Stomach smooth muscle (tissue), 2 donors: ENCODE results near the gene DNAJC13.

Source experiments
- H3K27ac ChIP-seq: one replicate; pipeline ENCODE4 v1.7.0; 2013; ENCODE audit warnings: mild to moderate bottlenecking, low read length, inconsistent platforms
- H3K27me3 ChIP-seq, 2 donors: one replicate each; pipeline ENCODE4 v1.7.0; 2013; ENCODE audit warnings: low read length in 2 of 2; ENCODE audit not compliant: insufficient read depth in 2 of 2, control insufficient read depth in 1 of 2
- H3K36me3 ChIP-seq, 2 donors: one replicate each; pipeline ENCODE4 v1.7.0; 2013; ENCODE audit warnings: low read length in 2 of 2; ENCODE audit not compliant: control insufficient read depth in 2 of 2, insufficient read depth in 2 of 2
- H3K4me1 ChIP-seq: one replicate; pipeline ENCODE4 v1.7.0; 2013; ENCODE audit warnings: low read length; ENCODE audit not compliant: control insufficient read depth, insufficient read depth
- H3K4me3 ChIP-seq, 2 donors: one replicate each; pipeline ENCODE4 v1.7.0; 2013; ENCODE audit warnings: low read length in 2 of 2
- H3K9ac ChIP-seq, 2 donors: one replicate each; pipeline ENCODE4 v1.7.0; 2013; ENCODE audit warnings: low read length in 2 of 2, mild to moderate bottlenecking in 1 of 2
- H3K9me3 ChIP-seq, 2 donors: one replicate each; pipeline ENCODE4 v1.7.0; 2013; ENCODE audit warnings: low read length in 2 of 2; ENCODE audit not compliant: control insufficient read depth in 2 of 2
- donor health status: healthy.
- donor health status: Pancreatic carcinoma.

The DNAJC13 gene

DNA sequence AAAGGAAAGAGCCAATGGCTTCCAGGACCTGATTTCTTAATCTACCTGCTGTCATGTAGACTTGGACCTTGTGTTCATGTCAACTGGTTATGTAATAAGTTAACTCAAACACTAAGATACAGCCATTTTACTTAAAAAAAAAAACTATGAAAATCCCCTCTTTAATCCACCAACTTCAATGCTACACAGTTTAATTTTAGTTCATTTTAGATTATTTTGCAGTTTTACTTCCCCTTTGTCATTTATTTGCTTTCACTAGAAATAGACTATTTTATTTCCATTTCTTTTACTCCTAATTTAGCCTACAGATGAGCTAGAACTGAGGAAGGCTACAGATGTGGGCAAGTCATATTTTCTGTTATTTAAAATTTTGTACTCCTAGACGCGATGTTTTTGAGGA is 10.7 kb upstream of the DNAJC13 start:
- Histone ChIP-seq H3K27ac (no peak overlapping the region), H3K4me3 (no peak overlapping the region), H3K9ac (no peak overlapping the region), H3K27me3 (no peaks in the 10 kb centered on the region), H3K36me3 (no peaks in the 10 kb centered on the region), H3K4me1 (no peaks in the 10 kb centered on the region), H3K9me3 (no peaks in the 10 kb centered on the region)

DNA sequence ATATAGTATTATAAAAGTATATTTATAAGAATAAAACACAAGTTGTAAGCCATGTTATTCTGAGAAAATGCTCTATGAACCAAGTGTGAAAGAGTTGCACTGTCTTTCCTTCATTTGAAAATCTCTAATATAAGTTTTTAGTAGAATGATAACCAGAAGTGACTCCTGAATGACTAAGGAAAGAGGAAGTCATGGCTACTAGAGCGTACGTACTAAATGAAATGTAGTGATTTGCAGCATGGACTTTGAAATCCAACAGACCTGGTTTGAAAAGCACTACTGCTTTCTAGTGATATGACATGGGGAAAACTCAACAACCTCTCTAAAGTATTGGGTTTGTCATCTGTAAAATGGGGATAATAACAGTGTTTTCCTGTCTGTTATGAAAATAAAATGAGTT is 10.3 kb upstream of the DNAJC13 start:
- Histone ChIP-seq H3K27me3 (no peaks in the 10 kb centered on the region), H3K27ac (no peak overlapping the region), H3K9me3 (no peaks in the 10 kb centered on the region), H3K36me3 (no peaks in the 10 kb centered on the region), H3K9ac (no peak overlapping the region), H3K4me3 (no peak overlapping the region), H3K4me1 (no peaks in the 10 kb centered on the region)

DNA sequence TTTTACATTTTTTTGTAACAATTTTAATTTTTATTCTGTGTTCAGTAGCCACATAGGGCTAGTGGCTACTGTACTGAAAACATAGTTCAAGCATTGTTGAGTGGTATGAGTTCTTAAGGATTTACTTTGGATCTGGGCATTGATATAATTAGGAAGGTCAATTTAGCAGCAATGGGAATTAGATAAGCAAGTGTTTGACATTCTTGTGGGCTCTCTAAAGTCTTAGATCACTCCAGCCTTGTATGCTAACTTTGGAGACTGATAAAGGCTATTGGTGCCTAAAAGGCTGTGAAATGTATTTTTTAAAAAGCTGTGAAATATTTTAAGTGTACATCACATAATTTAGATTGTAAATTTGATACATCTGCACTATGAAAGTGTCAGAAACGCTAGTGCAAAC is 2.5 kb upstream of the DNAJC13 start:
- no peaks in the 10 kb centered on the region for H3K27me3 ChIP-seq
- no peak overlapping the region for H3K9ac ChIP-seq
- no peak overlapping the region for H3K4me3 ChIP-seq
- no peaks in the 10 kb centered on the region for H3K36me3 ChIP-seq
- no peaks in the 10 kb centered on the region for H3K9me3 ChIP-seq
- H3K27ac ChIP-seq: no peak overlapping the region
- H3K4me1 ChIP-seq: no peaks in the 10 kb centered on the region

DNA sequence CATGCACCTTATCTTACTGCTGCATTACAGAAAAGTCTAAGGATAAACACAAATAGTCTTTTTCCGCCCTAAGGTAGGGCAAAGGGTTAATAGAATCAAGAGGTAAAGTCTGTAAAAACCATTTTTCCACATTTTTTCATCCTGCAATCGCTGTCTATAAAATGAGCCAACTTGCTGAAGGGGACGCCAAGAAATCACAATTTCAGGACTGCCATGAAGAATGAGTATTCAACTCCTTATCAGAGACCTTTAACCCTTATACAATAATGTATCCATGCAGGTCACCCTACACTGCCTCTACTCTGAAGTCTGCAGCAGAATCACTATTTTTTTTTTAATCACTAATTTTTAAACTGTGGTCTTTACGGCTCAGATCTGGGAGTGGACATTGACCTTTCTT is 1.1 kb upstream of the DNAJC13 start:
- Histone ChIP-seq H3K9ac (no peak overlapping the region), H3K4me1 (no peaks in the 10 kb centered on the region), H3K36me3 (no peaks in the 10 kb centered on the region), H3K9me3 (no peaks in the 10 kb centered on the region), H3K4me3 (no peak overlapping the region), H3K27me3 (no peaks in the 10 kb centered on the region), H3K27ac (no peak overlapping the region)

DNA sequence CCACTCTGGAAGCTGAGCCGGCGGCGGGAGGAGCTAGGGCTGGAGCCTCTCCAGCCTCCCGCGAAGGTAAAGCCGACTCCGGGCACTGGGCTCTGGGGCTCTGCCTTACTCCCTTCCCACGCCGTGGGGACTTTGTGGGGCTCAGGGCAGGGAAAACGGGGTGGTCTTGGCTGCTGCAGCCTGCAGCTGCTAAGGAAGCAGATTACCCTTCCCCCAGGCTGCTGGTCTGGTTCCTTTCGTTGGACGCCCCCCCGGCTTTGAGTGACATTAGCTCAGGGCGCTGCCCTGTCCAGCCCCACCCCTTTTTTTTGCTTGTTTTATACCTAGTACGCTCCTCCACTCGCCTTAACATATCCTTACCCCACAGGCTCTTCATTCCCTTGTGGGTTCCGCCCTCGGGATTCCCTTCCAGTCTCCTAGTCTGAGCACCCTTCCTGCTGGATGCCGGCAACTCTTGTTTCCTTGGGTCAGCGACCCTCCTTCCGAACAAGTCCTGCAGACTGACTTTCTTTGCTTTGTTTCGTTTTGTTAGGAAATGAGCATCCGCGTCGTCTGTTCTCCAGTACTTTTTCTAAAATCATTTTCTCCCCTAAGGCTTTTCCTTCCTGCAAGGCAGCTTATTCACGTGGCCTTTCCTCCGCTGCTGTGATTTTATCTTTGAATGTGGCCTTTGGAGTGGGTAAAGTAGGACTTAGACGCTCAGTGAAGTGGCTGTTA is 551 bp downstream of the DNAJC13 start:
- Histone ChIP-seq H3K4me3 (peak overlapping the region; percentile 91 to 98), H3K4me1 (no peaks in the 10 kb centered on the region)

DNA sequence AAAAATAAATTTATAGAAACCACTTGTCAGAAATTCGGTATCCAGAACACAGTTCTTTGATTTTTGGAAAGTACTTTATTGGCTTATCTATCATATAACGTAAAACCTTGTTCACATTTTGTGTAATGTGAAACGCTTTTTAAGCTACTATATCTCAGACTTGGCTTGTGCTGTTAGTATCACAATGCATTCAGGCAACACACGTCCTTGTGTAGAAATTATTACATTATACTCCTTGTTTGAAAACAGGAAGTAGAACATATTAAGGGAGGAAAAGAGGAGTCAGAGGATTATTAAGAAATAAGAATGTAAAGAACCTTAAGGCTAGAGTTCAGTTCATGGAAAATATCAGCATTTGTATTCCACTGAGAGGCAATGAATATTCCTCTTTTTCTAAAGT is 1.6 kb downstream of the DNAJC13 start:
- peak overlapping the region in 1 of 2 donors; percentile 98 for H3K9ac ChIP-seq
- H3K36me3 ChIP-seq: no peaks in the 10 kb centered on the region
- H3K27ac ChIP-seq: no peak overlapping the region
- H3K4me1 ChIP-seq: no peaks in the 10 kb centered on the region
- H3K4me3 ChIP-seq: peak overlapping the region in 1 of 2 donors; percentile 91
- no peaks in the 10 kb centered on the region for H3K27me3 ChIP-seq
- no peaks in the 10 kb centered on the region for H3K9me3 ChIP-seq

More for the DNA sequence above, 551 bp downstream of the DNAJC13 start:
- Histone ChIP-seq H3K36me3 (no peaks in the 10 kb centered on the region), H3K27ac (peak overlapping the region; percentile 76), H3K9me3 (no peaks in the 10 kb centered on the region), H3K9ac (peak overlapping the region; percentile 93 to 98), H3K27me3 (no peaks in the 10 kb centered on the region)

DNA sequence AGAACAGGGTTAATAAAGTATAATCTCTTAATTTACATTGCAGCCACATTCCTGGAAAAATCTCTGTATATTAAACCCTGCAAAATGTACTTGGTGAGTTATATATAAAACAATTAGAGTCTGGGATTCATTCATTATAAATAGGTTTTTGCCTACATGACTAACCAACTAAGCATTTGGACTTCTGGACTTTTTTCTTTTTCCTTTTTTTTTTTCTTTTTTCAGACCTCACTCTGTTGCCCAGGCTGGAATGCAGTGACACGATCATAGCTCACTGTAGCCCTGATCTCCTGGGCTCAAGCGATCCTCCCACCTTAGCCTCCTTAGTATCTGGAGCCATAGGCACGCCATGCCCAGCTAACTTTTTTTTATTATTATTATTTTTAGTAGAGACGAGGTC is 4.5 kb downstream of the DNAJC13 start:
- Histone ChIP-seq H3K27me3 (no peaks in the 10 kb centered on the region), H3K27ac (no peak overlapping the region), H3K9ac (no peak overlapping the region), H3K36me3 (no peaks in the 10 kb centered on the region), H3K4me3 (no peak overlapping the region), H3K4me1 (no peaks in the 10 kb centered on the region), H3K9me3 (no peaks in the 10 kb centered on the region)

DNA sequence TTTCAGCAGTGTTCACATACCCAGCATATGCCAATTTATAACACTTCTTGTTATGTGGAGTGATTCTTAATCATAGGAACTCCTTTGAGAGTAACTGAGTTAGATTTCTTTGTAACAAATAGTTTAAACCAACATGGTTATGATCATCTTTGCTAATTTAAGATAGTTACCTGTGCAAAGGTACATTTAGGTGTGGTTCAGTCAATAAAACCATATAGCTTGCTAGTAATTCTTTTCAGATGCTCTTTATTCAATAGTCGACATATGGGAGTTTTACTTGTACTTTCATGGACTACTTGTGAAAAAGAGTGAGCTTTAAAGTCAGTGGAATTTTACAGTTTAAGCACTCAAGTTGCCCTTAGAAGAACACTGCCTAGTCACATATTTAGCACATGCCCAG is 5.2 kb downstream of the DNAJC13 start:
- no peaks in the 10 kb centered on the region for H3K27me3 ChIP-seq
- H3K4me1 ChIP-seq: no peaks in the 10 kb centered on the region
- H3K9me3 ChIP-seq: no peaks in the 10 kb centered on the region
- no peak overlapping the region for H3K27ac ChIP-seq
- H3K36me3 ChIP-seq: no peaks in the 10 kb centered on the region
- no peak overlapping the region for H3K9ac ChIP-seq
- H3K4me3 ChIP-seq: no peak overlapping the region

DNA sequence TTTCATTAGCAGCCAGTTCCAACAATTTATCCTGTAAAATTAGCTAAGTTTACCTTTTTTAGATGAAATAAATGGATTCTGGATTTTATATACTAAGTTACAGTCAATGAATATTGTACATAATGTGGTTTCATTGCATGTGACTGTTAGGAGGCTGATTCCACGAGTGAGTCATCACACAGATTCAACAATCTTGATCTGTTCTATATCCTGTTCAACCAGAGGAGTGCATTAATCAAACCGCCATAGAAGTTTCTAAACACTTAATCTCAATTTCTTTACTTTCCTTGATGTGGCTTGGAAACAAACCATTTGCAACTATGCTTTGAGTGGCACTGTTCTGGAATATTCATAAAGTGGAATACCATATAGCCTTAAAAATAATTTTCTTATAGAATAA is 15.3 kb downstream of the DNAJC13 start:
- no peaks in the 10 kb centered on the region for H3K36me3 ChIP-seq
- no peaks in the 10 kb centered on the region for H3K27me3 ChIP-seq
- no peak overlapping the region for H3K4me3 ChIP-seq
- no peak overlapping the region for H3K27ac ChIP-seq
- no peaks in the 10 kb centered on the region for H3K9me3 ChIP-seq
- no peak overlapping the region for H3K9ac ChIP-seq
- no peaks in the 10 kb centered on the region for H3K4me1 ChIP-seq

DNA sequence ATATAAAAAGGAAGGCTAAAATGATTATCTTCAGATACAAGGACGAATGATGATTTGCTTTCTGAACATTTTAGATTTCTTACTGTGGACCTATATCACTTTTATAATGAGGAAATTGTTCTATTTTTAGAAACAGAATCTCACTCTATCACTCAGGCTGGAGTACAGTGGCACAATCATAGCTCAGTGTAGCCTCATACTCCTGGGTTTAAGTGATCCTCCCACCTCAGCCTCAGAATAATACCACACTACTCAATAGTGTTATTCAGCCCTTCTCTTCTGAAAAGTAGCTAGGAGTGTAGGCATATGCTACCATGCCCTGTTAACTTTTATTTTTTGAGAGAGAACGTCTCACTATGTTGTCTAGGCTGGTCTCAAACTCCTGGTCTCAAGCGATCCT is 15.8 kb downstream of the DNAJC13 start:
- Histone ChIP-seq H3K4me3 (no peak overlapping the region), H3K4me1 (no peaks in the 10 kb centered on the region), H3K27me3 (no peaks in the 10 kb centered on the region), H3K27ac (no peak overlapping the region), H3K36me3 (no peaks in the 10 kb centered on the region), H3K9me3 (no peaks in the 10 kb centered on the region), H3K9ac (no peak overlapping the region)

DNA sequence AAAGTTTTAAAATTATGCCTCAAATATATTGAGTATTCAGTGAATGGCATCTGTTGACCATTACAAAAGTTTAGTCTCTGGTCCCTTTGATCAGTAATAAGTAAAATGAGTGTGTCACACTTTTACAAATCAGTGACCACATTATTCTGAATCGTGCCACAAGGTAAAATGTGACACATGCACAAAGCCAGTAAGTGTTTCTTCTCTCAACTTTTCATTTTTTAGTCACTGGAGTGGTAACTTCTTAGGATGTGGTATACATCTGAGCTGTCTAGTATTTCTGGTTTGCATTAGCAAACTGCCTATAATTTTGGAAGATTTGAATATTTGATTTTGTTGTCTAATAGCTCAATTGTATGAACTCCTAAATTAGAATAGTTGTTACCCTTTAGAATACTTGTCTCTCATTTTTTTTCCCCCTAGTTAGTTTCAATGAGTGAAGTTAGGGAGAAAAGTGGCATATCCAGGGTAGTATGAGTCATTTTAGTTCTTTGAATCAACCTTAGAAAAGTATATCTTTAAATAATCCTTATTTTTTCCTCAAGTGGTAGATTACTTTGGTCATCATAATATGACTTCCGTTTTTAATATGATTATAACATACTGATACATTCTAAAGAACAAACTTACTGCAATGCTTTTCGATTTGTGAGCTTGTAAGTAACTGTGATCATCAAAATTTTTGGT is 18.1 kb downstream of the DNAJC13 start:
- Histone ChIP-seq H3K36me3 (no peaks in the 10 kb centered on the region), H3K4me1 (no peaks in the 10 kb centered on the region), H3K27me3 (no peaks in the 10 kb centered on the region), H3K4me3 (no peak overlapping the region), H3K9me3 (no peaks in the 10 kb centered on the region), H3K27ac (no peak overlapping the region), H3K9ac (no peak overlapping the region)
